Activated CD4-positive, alpha-beta T cell treated with anti-CD3 and anti-CD28 coated beads, Interleukin-2, amount 50 U/mL, for 48 hours (primary cell): ENCODE results near the gene SLC25A25.
"Not testable (repeated sequence)": the region's sequence is repeated elsewhere in the genome, so short reads cannot be mapped to it uniquely, and the experiment has no call there.

ENCODE experiments used
- DNase-seq, 2 experiments: peaks; one replicate each; pipeline ENCODE4 v3.0.0-alpha.2; 2020

The SLC25A25 gene

GRCh38 chr9:128067645-128068385 is at the start of gene SLC25A25:
TSS of gene SLC25A25 (plus strand) at chr9:128068232. CDS start at chr9:128068320, 88 bp downstream.
- peak; percentile 100 for DNase-seq

GRCh38 chr9:128020692-128021091 is 47.3 kb upstream of the SLC25A25 start:
- DNase-seq: no peak

DNA sequence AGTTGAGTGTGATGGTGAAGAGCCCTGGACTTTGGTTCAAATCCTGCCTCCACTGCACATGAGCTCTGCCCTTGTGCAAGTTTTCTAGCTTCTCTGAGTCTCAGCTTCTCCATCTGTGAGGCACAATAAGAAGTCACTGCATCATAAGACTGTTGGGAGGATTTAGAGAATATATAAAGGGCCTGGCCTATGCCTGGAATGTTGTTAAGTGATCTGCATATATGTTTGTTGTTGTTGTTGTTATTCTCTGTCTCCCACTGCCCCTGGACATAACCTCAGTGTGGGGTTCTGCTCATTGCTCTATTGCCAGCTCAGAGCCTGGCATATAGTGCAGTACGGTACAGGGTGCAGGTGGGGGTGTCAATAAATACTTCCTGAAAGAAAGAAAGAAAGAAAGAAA is 46.9 kb upstream of the SLC25A25 start:
- DNase-seq: no peak

GRCh38 chr9:128022886-128023285 is 45.1 kb upstream of the SLC25A25 start:
- DNase-seq: no peak

DNA sequence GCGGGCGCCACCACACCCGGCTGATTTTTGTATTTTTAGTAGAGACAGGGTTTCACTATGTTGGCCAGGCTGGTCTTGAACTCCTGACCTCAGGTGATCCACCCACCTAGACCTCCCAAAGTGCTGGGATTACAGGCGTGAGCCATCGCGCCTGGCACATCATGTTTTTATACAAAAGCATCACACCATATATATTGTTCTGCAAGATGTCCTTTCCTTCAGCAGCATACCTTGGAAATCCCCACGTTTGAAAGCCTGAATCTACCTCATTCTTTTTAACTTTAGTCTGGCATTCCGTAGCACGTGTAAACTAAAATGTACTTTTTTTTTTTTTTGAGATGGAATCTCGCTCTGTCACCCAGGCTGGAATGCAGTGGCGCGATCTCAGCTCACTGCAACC is 44.4 kb upstream of the SLC25A25 start:
- not testable (repeated sequence) for DNase-seq

GRCh38 chr9:128024761-128025308 is 43.2 kb upstream of the SLC25A25 start:
- no peak for DNase-seq

- peak in 1 of 2 experiments; percentile 21 for DNase-seq
Measured at GRCh38 chr9:128025736-128026135, 42.3 kb upstream of the SLC25A25 start.

DNA sequence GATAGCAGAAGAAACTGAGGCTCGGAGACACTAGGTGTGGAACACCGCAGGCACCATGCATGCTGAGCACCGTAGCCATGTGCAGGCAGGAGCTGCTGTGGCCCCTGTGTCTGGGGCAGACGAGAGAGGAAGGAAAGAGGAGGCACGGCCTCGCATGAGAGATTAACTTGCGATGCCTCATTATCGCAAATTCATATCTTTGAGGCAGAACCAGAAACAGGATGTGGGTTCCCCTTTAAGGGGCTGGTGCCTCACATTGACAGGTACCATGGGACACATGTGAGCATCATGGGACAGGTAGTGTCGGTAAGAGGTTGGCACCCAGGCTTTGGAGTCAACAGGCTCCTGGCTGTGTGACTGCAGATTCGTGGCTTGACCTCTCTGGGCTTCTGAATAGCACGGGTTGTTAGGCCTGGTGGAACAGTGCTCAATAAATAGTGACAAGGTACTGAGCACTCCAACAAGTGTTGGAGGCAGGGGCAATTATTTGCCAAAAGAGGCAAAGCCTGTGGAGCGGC is 41.7 kb upstream of the SLC25A25 start:
- DNase-seq: peak; percentile 60 to 68

- DNase-seq: peak; percentile 49 to 62
Measured at GRCh38 chr9:128026773-128027541, 41.1 kb upstream of the SLC25A25 start.

DNA sequence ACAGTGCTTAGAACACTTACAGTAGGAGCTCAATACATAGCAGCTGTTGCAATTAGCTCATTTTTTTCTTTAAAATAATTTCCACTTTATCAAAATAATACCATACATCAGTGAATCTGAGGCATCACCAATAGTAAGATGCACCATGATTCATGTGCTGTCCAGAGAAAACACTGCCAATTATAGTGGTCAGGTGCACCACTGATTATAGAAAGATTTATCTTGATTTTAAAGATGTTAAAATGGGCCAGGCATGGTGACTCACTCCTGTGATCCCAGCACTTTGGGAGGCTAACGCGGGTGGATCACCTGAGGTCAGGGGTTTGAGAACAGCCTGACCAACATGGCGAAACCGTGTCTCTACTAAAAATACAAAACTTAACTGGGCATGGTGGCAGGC is 40.3 kb upstream of the SLC25A25 start:
- DNase-seq: peak in 1 of 2 experiments; percentile 18

GRCh38 chr9:128033609-128034008 is 34.4 kb upstream of the SLC25A25 start:
- peak in 1 of 2 experiments; percentile 21 for DNase-seq

DNA sequence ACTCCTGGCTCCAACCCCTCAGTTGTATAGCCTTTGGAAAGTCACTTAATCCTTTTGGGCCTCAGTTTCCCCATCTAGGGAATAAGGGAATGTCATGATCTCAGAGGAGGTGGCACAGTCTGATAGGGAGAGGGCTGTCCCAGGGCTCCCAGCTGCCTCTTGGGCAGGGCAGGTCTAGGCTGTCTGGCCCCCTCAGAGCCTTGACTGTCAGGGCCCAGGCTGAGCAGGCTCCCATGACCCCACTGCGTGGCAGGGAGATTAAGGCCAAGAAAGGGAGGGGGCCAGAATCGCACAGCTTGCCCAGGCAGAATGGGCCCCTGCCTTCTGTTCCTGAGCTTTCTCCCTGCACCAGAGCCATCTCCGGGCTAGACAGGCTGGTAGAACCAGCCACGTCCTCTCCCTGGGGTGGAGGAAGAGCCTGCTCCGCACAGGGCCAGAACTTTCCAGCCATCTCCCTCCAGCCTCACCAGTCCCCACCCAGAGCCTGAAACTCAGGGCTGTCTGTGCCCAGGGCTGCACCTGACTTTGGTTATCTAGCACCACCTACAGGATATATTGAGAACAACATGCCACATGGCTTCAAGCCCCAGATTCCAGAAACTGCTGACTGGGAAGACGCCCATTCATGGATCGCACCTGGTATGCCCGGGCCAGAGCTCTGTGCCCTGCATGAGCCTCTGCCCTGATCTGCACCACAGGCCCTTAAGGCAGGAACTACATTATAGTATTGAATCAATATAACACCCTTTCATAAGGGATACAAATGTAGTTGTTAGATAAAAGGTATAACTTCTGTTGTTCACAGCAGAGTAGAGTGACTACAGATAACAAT is 33.0 kb upstream of the SLC25A25 start:
- DNase-seq: peak; percentile 56 to 68

DNA sequence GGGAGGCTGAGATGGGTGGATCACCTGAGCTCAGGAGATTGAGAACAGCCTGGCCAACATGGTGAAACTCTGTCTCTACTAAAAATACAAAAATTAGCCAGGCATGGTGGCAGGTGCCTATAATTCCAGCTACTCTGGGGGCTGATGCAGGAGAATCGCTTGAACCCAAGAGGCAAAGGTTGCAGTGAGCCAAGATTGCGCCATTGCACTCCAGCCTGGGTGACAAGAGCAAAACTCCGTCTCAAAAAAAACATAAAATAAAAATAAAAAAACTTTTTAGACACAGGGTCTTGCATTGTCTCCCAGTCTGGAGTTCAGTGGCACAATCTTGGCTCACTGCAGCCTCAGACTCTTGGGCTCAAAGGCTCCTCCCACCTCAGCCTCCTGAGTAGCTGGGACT is 31.5 kb upstream of the SLC25A25 start:
- not testable (repeated sequence) for DNase-seq

- DNase-seq: not testable (repeated sequence)
Measured at GRCh38 chr9:128040783-128041182, 27.2 kb upstream of the SLC25A25 start.

DNA sequence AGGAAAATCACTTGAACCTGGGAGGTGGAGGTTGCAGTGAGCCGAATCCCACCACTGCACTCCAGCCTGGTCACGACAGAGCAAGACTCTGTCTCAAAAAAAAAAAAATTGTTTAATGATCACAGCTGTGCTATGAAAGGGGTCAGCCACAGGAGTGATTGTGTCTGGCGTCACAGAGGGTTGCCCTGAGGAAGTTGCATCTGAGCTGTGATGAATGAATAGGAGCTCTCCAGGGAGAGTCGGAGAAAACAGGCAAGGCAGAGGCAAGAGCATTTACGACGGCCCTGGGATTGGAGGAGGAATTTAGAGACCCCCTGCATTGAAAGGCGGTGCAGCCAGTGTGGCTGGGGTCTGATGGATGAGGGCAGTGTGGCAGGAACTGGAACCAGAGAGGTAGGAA is 26.0 kb upstream of the SLC25A25 start:
- DNase-seq: no peak

- no peak for DNase-seq
Measured at GRCh38 chr9:128043467-128043868, 24.6 kb upstream of the SLC25A25 start.

DNA sequence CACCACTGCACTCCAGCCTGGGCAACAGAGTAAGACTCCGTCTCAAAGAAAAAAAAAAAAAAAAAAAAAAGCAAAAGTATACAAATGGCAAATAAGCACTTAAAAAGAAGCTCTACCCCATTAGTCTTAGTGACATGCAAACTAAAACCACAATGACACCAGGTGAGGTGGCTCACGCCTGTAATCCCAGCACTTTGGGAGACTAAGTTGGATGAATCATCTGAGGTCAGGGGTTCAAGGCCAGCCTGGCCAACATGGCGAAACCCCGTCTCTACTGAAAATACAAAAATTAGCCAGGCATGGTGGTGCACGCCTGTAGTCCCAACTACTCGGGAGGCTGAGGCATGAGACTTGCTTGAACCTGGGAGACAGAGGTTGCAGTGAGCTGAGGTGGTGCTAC is 22.6 kb upstream of the SLC25A25 start:
- DNase-seq: not testable (repeated sequence)

- no peak for DNase-seq
Measured at GRCh38 chr9:128045831-128046230, 22.2 kb upstream of the SLC25A25 start.

DNA sequence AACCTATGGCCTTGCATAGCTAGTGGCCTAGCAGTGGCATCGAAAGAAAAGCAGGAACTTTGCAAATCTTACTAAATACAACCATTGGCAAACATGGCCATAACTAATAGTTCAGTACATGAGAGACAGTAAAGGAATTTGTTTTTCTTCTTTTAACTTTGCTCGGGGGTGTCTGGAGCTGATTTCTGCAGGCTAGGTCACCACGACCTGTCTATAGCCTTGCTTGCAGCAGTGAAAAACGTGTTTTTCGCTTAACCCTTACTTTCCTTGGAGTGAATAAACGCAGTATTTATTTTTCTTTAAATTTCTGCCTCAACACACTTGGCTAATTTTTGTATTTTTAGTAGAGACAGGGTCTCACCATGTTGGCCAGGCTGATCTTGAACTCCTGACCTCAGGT is 20.8 kb upstream of the SLC25A25 start:
- no peak for DNase-seq

- no peak for DNase-seq
Measured at GRCh38 chr9:128048663-128049062, 19.4 kb upstream of the SLC25A25 start.

- no peak for DNase-seq
Measured at GRCh38 chr9:128049843-128050242, 18.2 kb upstream of the SLC25A25 start.

DNA sequence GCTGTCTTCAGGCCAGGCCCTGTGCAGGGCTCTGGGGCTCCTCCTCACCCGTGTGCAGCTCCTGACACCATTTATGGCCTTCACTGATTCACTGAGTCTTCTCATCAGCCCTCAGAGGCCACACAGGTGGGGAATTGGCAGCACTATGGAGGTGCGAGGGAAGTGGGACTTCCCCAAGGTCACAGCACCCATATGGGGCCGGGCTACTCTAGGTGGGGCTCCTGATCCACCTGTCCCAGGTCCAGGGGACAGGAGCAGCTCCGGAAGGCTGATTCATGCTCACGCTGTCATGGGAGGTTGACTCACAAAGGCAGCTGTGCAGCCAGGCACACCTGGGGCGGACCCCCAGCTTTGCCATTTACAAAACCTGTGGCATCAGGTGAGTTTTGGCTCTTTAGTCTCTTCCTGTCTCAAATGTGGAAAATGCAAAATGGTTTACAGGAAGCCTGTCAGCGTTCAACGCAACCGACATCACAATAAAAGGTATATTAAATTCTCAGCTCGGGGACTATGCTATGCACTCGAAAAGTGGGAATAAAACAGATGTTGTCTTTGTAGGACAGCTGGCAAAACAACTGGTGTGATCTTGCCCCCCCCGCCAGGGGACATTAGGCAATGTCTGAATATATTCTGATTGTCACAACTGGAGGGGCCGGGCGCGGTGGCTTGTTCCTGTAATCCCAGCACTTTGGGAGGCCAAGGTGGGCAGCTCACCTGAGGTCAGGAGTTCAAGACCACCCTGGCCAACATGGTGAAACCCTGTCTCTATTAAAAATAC is 15.9 kb upstream of the SLC25A25 start:
- no peak for DNase-seq
